ENCODE data around the gene FOSL2.

DNA sequence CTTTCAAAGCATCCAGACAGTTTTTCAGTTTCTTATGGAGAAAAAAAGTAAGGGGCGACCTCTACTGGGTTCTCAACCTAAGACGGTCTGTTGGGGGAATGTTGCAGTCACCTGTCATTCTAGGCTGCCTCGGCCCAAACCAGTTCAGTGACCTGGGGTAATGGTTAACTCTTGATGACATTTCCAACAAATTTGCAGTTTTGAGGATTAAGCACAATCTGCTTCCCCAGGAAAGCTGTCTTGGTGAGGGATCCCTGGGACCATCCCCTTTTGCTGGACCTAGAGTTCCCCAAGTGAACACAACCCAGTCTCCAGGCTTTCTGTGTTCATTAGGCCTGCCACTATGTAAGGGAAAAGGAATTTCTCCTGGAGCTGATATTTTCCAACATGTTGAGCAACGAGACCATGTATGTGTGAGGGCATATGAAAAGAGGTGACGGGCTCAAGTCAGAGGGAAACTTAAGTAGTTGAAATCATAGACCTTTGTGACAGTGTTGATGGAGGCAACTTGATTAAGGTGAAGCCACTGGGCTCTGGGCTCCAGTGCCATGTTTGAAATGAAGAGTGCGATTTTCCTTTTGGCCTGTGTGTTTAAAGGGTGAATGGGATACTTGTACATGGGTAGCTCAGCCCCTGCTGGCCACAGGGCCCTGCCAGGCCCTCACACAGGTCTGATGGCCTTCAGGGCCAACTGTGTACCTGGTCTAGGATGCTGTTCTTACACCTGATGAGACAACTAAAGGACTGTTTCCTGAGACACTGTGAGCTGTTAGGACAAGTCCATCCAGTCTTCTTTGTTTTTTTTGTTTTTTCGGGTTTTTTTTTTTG is 27.0 kb downstream of the FOSL2 start:
- TF ChIP-seq, protein P1, sequence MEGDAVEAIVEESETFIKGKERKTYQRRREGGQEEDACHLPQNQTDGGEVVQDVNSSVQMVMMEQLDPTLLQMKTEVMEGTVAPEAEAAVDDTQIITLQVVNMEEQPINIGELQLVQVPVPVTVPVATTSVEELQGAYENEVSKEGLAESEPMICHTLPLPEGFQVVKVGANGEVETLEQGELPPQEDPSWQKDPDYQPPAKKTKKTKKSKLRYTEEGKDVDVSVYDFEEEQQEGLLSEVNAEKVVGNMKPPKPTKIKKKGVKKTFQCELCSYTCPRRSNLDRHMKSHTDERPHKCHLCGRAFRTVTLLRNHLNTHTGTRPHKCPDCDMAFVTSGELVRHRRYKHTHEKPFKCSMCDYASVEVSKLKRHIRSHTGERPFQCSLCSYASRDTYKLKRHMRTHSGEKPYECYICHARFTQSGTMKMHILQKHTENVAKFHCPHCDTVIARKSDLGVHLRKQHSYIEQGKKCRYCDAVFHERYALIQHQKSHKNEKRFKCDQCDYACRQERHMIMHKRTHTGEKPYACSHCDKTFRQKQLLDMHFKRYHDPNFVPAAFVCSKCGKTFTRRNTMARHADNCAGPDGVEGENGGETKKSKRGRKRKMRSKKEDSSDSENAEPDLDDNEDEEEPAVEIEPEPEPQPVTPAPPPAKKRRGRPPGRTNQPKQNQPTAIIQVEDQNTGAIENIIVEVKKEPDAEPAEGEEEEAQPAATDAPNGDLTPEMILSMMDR (IDR thresholded peaks at IDR 0.05; ENCODE audit: low read length), result no peak
- no peak for TF ChIP-seq EZH2 (optimal IDR thresholded peaks at IDR 0.05; ENCODE audit: low read depth, low read length)
